NT2/D1 (cell line): Measurements from ENCODE around the gene TTC34.

Experiments used
- SUZ12 ChIP-seq: IDR thresholded peaks from 2 replicates; pipeline ENCODE4 v1.6.1; 2011; ENCODE audit not compliant: insufficient read length, insufficient read depth; ENCODE audit errors: extremely low read depth
- YY1 ChIP-seq: IDR thresholded peaks from 2 replicates; pipeline ENCODE4 v1.6.1; 2011; ENCODE audit not compliant: insufficient read length, insufficient read depth

GRCh38 chr1:2829846-2830615, 28.5 kb upstream of the TTC34 start:
- TF ChIP-seq SUZ12 (no peak), YY1 (no peak)
